ENCODE results near the gene ARL5A.

The ARL5A gene

GRCh38 chr2:151840216-151841046 lies 12.2 kb upstream of the ARL5A start:
- DNase-seq: no peak

- no peak for DNase-seq
Observed at GRCh38 chr2:151837926-151838325, 9.7 kb upstream of the ARL5A start.

DNA sequence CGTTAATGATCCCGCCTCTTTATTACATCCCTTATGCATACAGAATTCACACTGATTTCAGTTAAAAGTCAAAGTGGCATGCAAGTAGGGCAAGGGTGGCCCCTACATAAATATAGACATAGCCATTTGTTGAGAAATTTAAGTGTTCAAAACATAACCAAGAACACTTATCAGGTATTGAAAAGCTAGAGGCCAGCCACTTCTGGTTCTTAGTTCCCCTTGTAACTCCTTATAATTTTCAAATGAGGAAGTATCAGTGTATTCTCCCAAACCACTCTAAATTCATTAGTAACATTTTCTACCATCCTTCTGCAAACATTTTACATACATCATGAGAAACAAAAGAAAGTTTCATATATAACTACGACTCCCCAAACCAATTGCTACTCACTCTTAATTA lies 5.8 kb upstream of the ARL5A start:
- DNase-seq: no peak

GRCh38 chr2:151830961-151831360 lies 2.7 kb upstream of the ARL5A start:
- DNase-seq: no peak

GRCh38 chr2:151828890-151829324 lies 686 bp upstream of the ARL5A start:
- no peak for DNase-seq

- peak; percentile 32 for DNase-seq
Observed at GRCh38 chr2:151827564-151828142, 568 bp downstream of the ARL5A start.

GRCh38 chr2:151826737-151827157 lies 1.5 kb downstream of the ARL5A start:
- no peak for DNase-seq

- DNase-seq: no peak
Observed at GRCh38 chr2:151824886-151825285, 3.3 kb downstream of the ARL5A start.

DNA sequence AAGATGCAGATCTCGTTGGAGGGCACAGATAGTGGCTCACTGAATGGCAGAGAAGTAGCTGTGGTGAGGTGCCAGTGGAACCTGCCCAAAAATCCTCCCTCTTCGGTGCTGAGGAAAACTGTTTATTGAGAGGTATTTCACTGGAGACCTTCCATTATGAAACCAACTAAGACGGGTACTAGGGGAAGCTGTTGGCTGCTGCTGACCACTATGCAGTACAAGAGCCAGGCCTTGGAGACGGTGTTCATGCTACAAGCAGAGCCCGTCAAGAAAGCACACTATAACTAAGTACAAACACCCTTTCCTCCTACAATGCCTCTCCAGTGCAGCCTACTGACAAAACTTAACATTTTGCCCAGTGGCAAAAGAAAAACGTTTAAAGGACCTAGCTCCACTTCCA lies 4.6 kb downstream of the ARL5A start:
- no peak for DNase-seq

DNA sequence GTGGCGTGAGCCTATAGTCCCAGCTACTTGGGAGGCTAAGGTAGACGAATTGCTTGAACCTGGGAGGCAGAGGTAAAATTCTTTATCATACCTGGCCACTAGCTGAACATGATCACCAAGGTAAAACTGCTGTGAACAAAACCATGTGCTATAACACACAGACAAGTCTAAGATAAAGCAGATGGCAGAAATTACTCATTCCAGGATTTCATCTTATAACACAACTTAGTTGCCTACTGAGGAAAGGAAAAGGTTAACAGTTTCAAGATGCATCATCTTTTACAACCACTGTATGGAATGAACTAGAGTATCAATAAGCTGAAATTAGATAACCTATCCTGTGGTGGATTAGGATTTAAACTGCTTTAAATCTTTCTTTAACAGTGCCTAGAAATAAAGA lies 8.3 kb downstream of the ARL5A start:
- DNase-seq: no peak

DNA sequence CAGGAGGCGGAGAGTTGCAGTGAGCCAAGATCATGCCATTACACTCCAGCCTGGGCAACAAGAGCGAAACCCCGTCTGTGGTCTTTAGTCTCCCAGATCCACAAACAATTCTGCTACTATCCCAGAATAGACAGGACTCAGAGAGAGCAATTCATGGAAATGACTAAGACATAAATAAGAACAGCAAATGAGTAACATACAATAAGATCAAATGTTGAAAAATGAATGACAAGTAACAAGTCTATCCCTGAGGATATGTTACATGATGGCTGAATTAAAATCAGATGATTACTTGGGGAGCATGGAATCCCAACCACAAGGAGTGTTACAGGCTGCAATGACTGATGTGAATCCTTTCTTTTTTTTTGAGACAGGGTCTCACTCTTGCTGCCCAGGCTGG lies 10.3 kb downstream of the ARL5A start:
- DNase-seq: no peak

DNA sequence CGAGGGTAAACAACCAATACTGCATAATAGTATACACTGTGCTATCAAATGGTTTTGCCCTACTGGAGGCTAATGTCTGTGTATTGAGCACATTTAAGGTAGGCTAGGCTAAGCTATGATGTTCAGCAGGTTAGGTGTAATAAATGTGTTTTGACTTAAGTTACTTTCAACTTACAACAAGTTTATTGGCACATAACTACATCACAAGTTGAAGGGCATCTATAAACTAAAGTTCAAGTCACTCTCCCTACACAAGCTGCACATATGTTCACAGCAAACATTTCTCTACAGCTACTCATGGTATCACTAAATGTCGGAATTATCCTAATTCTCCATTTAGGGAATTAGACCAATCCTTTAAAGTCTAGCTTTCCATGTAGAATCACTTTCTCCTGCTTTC lies 11.4 kb downstream of the ARL5A start:
- DNase-seq: no peak

DNA sequence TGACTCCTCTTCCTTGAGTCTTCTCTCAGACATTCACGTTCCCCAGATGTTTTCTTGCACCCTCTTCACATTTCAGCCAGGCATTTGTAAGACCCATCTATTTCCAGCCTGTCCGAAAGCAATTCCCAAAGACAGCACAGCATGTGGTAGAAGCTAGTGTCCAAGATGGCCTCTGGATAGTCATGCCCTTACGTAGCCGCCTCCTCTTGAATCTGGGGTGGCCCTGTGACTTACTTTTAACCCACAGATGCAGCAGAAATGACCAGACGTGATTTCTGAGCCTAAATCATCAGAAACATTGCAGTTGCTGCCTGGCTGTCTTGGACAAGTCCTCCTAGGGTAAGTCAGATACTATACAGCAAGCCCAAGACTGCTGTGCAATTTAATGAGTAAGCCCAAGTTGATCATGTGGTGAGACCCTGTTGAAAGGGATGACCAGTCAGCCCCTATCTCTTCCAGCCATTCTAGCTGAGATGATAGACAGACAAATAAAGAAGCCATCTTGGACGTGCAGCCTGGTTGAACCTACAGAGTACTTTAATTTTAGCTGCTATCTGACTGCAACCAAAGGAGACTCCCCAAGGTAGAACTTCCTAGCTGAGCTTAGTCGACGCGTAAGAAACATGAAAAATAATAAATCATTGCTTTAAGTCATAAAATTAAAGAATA lies 12.3 kb downstream of the ARL5A start:
- no peak for DNase-seq

DNA sequence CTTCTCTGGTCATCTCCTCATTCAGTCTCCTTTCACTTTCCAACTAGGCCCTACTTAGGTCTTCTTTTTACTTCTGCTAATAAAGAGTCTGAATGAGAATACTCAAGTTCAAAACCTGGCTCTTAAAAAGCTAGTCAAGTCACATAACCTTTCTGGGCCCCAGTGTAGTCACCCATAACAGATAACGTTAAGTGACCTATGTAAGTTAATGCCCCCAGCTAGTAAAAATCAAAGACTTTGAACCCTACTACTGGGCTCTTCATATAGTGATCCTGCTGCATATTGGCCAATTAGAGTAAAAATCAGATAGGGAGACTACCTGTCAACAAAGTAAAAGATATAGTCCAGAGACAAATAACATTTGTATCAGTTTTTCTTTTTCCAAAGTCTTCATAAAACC lies 17.7 kb downstream of the ARL5A start:
- no peak for DNase-seq

GRCh38 chr2:151809073-151809383 lies 19.2 kb downstream of the ARL5A start:
- no peak for DNase-seq

GRCh38 chr2:151808258-151809072 lies 19.8 kb downstream of the ARL5A start:
- DNase-seq: peak; percentile 26

DNA sequence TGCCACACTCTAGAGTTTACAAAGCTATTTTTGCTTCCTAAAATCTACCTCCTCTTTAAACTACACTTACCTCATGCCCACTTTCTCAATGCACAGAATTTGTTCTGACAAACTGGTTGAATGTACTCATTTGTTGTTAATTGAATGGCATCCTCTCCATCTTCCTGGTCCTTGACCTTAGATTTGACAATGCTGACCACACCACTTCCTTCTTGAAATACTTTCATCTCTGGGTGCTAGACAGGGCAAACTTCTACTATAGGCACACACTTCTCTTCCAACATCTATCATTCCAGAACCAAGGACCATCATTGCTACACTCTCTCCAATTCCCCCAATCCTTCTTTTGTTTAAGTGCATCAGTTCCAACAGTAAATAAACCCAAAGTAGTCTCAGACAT lies 22.3 kb downstream of the ARL5A start:
- no peak for DNase-seq

- DNase-seq: no peak
Observed at GRCh38 chr2:151805343-151805742, 22.9 kb downstream of the ARL5A start.

DNA sequence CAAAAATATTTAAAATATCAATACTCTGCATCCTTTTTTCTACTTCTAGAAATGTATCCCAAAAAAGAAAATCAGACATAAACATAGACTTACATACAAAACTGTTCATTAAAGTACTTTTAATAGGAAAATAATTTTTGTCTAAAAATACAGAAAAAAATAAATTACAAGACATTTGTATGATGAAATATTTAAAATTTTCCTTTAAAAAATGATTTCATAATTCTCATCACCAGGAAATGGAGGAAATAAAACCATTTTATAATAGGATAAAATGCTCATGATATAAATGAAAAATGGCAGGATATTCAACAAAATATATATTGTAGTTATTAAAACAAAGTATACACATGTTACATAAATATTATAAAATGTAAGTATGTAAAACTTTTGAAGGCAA lies 24.4 kb downstream of the ARL5A start:
- no peak for DNase-seq

DNA sequence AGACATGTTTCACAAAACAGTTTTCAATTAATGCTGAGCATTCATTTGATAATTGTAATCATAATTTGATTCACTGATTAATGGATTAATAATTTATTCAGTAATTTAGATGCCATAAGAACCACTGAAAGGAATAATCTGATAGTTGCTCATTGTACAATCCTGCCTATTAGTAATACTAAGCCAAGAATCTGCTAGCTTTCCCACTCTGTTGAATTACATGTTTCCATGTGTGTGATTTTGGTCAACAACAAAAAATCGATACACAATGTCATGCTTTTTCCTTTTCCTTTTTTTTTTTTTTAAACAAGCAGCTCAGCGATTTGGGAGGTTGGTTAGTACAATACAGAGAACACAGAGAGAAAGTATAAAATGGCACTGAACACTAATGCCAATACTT lies 25.9 kb downstream of the ARL5A start:
- no peak for DNase-seq

GRCh38 chr2:151799886-151800292 lies 28.3 kb downstream of the ARL5A start:
- no peak for DNase-seq

DNA sequence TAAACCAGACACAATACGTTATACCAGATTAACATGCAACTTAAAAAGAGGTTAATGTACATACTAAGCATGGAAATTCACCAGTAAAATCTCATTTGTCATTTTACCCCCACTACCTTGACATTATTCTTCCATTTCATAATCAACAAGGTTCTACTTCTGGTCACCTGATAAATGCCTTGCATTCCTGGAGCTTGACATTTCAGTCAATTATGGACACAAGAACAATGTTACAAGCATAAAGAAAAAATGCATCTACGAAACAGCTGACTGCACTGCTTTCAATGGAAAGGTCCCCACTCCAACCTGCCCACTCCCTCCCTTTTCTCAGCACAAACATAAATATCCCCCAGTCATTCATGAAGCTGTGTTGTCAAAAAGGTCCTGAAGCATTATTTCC lies 31.4 kb downstream of the ARL5A start:
- DNase-seq: no peak

- DNase-seq: no peak
Observed at GRCh38 chr2:151795646-151796240, 32.5 kb downstream of the ARL5A start.

Data from CD4-positive, alpha-beta T cell treated with Interleukin-17A for 4 hours (primary cell).